ENCODE measurements around the gene APOBEC3H. TPM values are rescaled to one million over a fixed set of nuclear protein-coding genes. Genes with fewer than 3 reads are reported as not detected.

APOBEC3H gene
- total and polyA plus RNA-seq, 9 of the 15 experiments (the other 6 are each of a cell fraction or from before 2014, with no cell fraction given), result 0.10 to 0.21 TPM; not detected in 7

DNA sequence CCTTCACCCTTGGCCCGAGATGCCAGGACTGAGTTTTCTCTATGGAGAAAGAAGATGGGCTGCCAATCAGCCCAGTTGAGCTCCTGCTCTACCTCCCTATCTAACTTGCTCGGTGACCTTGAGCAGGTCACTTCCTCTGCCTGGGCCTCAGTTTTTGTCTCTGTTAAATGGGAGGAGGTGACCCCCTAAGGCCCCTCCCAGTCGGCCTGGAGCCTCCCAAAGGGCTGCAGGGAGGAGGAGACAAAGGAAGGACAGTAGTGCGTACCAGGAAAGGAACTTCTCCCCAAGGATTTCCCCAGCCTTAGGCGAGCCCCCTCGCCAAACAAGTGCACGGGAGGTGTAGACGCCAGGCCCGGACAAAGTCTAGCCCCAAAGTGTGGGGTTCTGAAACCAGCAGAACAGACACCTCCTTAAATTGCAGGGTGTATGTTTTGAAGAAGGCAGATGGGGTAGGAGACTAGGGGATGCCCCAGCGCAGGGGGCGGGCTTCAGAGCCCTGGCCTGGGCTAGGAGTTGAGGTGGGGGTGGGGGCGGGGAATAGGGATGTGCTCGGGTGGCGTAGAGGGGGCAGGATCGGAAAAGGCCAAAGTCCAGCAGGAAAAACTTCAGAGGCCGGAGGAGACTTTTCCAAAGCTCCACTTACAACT lies 54.4 kb downstream of the APOBEC3H start:
- WGBS (ENCODE audit: insufficient coverage, low coverage, missing lambda C conversion rate), result 61% methylated on average over 6 of the region's 16 CpGs
- BruUV-seq (replicated peaks), result no TSS peak
- H3K9me3 ChIP-seq (replicated peaks; ENCODE audit: control insufficient read depth, insufficient read depth, low read depth, low read length), result no peaks in the 10 kb centered on the region
- FAIRE-seq (no peak), ATAC-seq (no peak), DNase-seq (ENCODE audit: extremely low read depth in 1 of 4, low spot score in 3 of 4) (no peak)
- intact Hi-C loops (cut with micrococcal nuclease), result no loop called here
- no peaks in the 10 kb centered on the region for H4K20me1 ChIP-seq (replicated peaks; ENCODE audit: control insufficient read depth, insufficient read depth, low read length)
- no peaks in the 10 kb centered on the region for H3K27me3 ChIP-seq (ENCODE audit: control insufficient read depth in 2 of 2, insufficient read depth in 2 of 2, low read length in 2 of 2)
- peak overlapping the region in 1 of 2 experiments; percentile 83; a peak in 1 of 4 replicates for H3K9ac ChIP-seq (ENCODE audit: insufficient read depth in 1 of 2, low read depth in 2 of 2, low read length in 2 of 2)
- in situ Hi-C loops (cut with MboI), result no loop called here
- peaks cover under 1 to 34% of the 10 kb centered on the region in 2 experiments; a peak in 4 of 5 replicates for H3K4me1 ChIP-seq (replicated peaks in 1 of 2; ENCODE audit: control insufficient read depth in 2 of 2, insufficient read depth in 2 of 2, low read length in 2 of 2)
- no peaks in the 10 kb centered on the region for H3K36me3 ChIP-seq (ENCODE audit: control insufficient read depth, insufficient read depth, low read length)
- peak overlapping the region; percentile 80 for H3K4me2 ChIP-seq (ENCODE audit: insufficient read depth, low read length)
- CTCF ChIA-PET (ENCODE audit: low intra/inter-chr PET ratio), result no interaction called here
- POLR2A ChIA-PET, result interaction anchor here (0.7 kb wide), 1 partner anchor 166 kb away, joined by 3 read pairs; no protein-coding TSS in a partner anchor
- H3K9me1 ChIP-seq (ENCODE audit: control insufficient read depth, insufficient read depth, low read length), result no peaks in the 10 kb centered on the region
- H3K79me2 ChIP-seq (ENCODE audit: control insufficient read depth, insufficient read depth, low read length), result no peaks in the 10 kb centered on the region
- H2AFZ ChIP-seq (ENCODE audit: low read depth, low read length), result no peak overlapping the region
- no peak overlapping the region for H3K27ac ChIP-seq (ENCODE audit: extremely low read depth, low read depth, low read length)
- no peak for TF ChIP-seq MYC (IDR thresholded peaks at IDR 0.05; ENCODE audit: low read depth, low read length)
- no peak for TF ChIP-seq MYC (CRISPR knock-in tag; IDR thresholded peaks at IDR 0.05; ENCODE audit: borderline replicate concordance, low read depth)
- TF ChIP-seq RCOR1 (IDR thresholded peaks at IDR 0.05; ENCODE audit: borderline replicate concordance in 1 of 2, low read depth in 2 of 2, low read length in 2 of 2), result 0 out of 4 replicates have a peak, but pooled peaks of 1 of the 2 experiments have one; percentile 5
- TF ChIP-seq ADNP (tag; IDR thresholded peaks at IDR 0.05), result peak; percentile 67; the same call in 1 of the 2 replicates
- TF ChIP-seq SOX6 (IDR thresholded peaks at IDR 0.05), result no peak
- TF ChIP-seq, protein P1, sequence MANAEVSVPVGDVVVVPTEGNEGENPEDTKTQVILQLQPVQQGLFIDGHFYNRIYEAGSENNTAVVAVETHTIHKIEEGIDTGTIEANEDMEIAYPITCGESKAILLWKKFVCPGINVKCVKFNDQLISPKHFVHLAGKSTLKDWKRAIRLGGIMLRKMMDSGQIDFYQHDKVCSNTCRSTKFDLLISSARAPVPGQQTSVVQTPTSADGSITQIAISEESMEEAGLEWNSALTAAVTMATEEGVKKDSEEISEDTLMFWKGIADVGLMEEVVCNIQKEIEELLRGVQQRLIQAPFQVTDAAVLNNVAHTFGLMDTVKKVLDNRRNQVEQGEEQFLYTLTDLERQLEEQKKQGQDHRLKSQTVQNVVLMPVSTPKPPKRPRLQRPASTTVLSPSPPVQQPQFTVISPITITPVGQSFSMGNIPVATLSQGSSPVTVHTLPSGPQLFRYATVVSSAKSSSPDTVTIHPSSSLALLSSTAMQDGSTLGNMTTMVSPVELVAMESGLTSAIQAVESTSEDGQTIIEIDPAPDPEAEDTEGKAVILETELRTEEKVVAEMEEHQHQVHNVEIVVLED (CRISPR knock-in tag; IDR thresholded peaks at IDR 0.05), result no peak
- peak in 1 of 2 experiments; percentile 60; a peak in 2 of 4 replicates for TF ChIP-seq KDM1A (IDR thresholded peaks at IDR 0.05)
- 0 out of 2 replicates have a peak, but pooled peaks have one; percentile 2 for TF ChIP-seq SPI1 (IDR thresholded peaks at IDR 0.05; ENCODE audit: borderline replicate concordance, low read depth, low read length)
- TF ChIP-seq BCOR (IDR thresholded peaks at IDR 0.05), result peak; percentile 73; the same call in 1 of the 2 replicates
- no peak for TF ChIP-seq CBX8 (IDR thresholded peaks at IDR 0.05; ENCODE audit: borderline replicate concordance, extremely low read depth, low read depth, low read length, poor library complexity, severe bottlenecking)
- TF ChIP-seq ZNF408 (CRISPR knock-in tag; IDR thresholded peaks at IDR 0.05; ENCODE audit: low read depth), result no peak
- no peak for TF ChIP-seq KAT7 (CRISPR knock-in tag; IDR thresholded peaks at IDR 0.05; ENCODE audit: borderline replicate concordance)
- TF ChIP-seq RBM25 (IDR thresholded peaks at IDR 0.05; ENCODE audit: low read depth, low read length, severe bottlenecking), result peak; percentile 44
- peak; percentile 92 for TF ChIP-seq ESRRA (IDR thresholded peaks at IDR 0.05; ENCODE audit: borderline replicate concordance, low read depth)
- H3K4me3 ChIP-seq, result peak overlapping the region; percentile 45

All from K562 (cell line).